Pancreas (tissue), 10 donors: ENCODE results near the gene KRT71. TPM values are rescaled to one million over a fixed set of nuclear protein-coding genes. Genes with fewer than 3 reads are reported as not detected.

Experiments
- ATAC-seq, 4 donors: fragments of 200-7000 bp; cut with Tn5 transposase; one replicate each; pipeline versions ENCODE4 v1.8.0 to v1.9.1; 2020; ENCODE audit warnings: mild to moderate bottlenecking in 4 of 4, moderate library complexity in 4 of 4
- DNase-seq, 6 donors: peaks; one replicate each; pipeline ENCODE4 v3.0.0-alpha.2; 2020
- FAIRE-seq: peaks from 2 replicates; lab custom pipeline; 2012; peaks lifted over from hg19 to GRCh38; lab: Jason Lieb, UNC
- H3K27ac ChIP-seq, 4 donors: fragments of 200-600 bp; sonication (generic); 1 replicate in 3 of 4; 2 replicates in 1 of 4; pipeline versions ENCODE4 v1.5.0 to v1.8.0; 2020
- H3K27me3 ChIP-seq, 4 donors: fragments of 200-600 bp; one replicate each; pipeline ENCODE4 v1.8.0; 2021
- H3K36me3 ChIP-seq, 3 donors: fragments of 200-600 bp; sonication (generic) in 1 of 3; one replicate each; pipeline versions ENCODE4 v1.5.0 to v1.8.0; 2020 to 2021
- H3K4me1 ChIP-seq, 3 donors: fragments of 200-600 bp; one replicate each; pipeline ENCODE4 v1.8.0; 2021
- H3K4me3 ChIP-seq, 4 donors: fragments of 200-600 bp; sonication (generic) in 2 of 4; one replicate each; pipeline versions ENCODE4 v1.5.0 to v1.8.0; 2020 to 2021
- H3K9me3 ChIP-seq, 4 donors: fragments of 200-600 bp; one replicate each; pipeline ENCODE4 v1.8.0; 2021
- CTCF ChIP-seq, 4 donors: fragments of 200-600 bp; sonication (generic) in 3 of 4; IDR thresholded peaks; one replicate each; pipeline versions ENCODE4 v1.5.0 to v1.8.0; 2021; ENCODE audit warnings: antibody characterized with exemption in 4 of 4
- WGBS, 2 donors: extraction: QIAGEN DNeasy Blood & Tissue Kit; methylation state at CpG; one replicate each; pipeline ENCODE4 v1.1.7; 2013; 5-methylcytosine and 5-hydroxymethylcytosine counted together
- intact Hi-C, 3 donors: fragments of 100-400 bp; cut with DNase I; formaldehyde crosslinking; loops; one replicate each; pipeline versions ENCODE4 v1.11.1 to v1.14.2; 2022
- polyA plus RNA-seq, 2 donors: library from polyadenylated mRNA; stranded (reverse); fragments of 200-250 nt; gene quantifications; one replicate each; pipeline ENCODE4 v1.2.3, GENCODE V29; 2013
- total RNA-seq, 6 donors: library from RNA; stranded (reverse); fragmentation: NEBNext Ultra II Directional in 4 of 6; extraction: Animal tissue kit (Norgen Biotek cat#: 25700) in 4 of 6; gene quantifications; one replicate each; pipeline versions ENCODE4 v1.2.1 to v1.2.4, GENCODE V29; 2021 to 2023
- donor health status: healthy with polysubstance abuse.
- donor health status: DM: no; HTN: no; CAD: no; lungs with moderate emphysema.
- donor health status: DM: no; HTN: no; CAD: no.
- donor health status: control.
- donor health status: control.
- donor health status: Bipolar disorder and iron deficiency.
- donor health status: DM: yes; HTN: yes; CAD: no.
- donor health status: DM: no; HTN: no; CAD: no.
- donor health status: DM: no; HTN: no; CAD: no.
- donor health status: DM: yes; HTN: yes; CAD: no.

KRT71 gene
- total and polyA plus RNA-seq, 8 donors: not detected

DNA sequence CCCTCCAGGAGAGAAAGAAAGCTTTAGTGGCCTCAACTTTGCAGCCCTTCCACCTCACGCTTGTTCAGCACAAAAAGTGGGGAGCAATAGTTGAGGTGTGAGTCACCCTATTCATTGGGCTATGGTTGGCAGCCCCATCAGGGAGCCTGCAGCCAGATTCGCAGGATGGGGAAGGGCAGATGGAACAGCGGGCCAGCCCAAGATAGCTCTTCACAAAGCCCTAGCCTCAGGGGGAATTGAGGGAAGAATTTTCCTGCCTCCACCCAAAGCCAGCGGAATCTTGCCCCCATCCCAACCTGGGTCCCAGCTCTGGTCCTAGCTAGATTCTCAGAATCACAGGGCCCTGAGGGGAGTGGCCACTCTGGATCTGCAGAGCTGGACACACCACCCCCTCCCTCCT, 29.1 kb downstream of the KRT71 start:
- Histone ChIP-seq H3K4me3 (no peak overlapping the region), H3K27me3 (no peaks in the 10 kb centered on the region), H3K4me1 (peaks cover 9 to 14% (median 9%) of the 10 kb centered on the region in 3 donors), H3K36me3 (no peaks in the 10 kb centered on the region), H3K9me3 (no peaks in the 10 kb centered on the region), H3K27ac (no peak overlapping the region)
- intact Hi-C loops: no loop called here
- ATAC-seq: no peak
- FAIRE-seq: no peak
- 95 to 96% methylated on average over 4 of the region's 4 CpGs for WGBS, 2 donors
- no peak for TF ChIP-seq CTCF (IDR thresholded peaks at IDR 0.05)
- peak in 1 of 6 donors; percentile 7 for DNase-seq

DNA sequence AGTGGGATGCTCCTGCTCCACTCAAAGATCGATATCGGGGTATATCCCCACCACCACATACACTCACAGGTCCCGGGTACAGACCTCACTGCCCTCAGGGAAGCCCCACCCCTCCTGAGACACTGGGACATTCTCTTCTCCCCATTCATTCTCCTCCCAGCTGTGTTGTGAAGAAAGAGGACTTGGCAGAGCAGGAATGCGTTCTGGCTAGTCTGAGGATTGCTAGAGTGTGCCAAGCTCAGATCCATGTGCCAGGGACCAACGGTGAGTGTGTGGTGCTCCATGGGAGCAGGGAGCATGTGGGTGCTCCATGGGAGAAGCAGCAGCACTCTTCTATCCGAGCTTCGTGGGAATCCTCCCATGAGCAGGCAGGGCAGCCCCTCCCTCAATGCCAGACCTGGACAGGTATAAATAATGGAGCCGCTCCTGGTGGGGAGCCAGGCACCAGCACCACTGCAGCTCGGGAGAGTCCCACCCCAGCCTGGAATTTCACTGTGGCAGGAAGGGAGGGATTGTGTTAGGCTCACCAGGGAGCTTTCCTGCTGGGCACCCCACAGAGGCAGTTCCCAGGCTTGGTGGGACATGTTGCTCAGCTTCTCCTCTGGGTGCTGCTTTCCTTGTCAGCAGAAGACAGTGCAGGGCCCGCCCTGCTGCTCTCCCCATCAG, 30.5 kb downstream of the KRT71 start:
- intact Hi-C loops: no loop called here
- ATAC-seq (peak; percentile 15 to 73 (median 59)), DNase-seq (peak in 5 of 6 donors; percentile 38 to 81 (median 56)), FAIRE-seq (no peak)
- Histone ChIP-seq H3K4me1 (peaks cover 9 to 14% (median 9%) of the 10 kb centered on the region in 3 donors), H3K36me3 (no peaks in the 10 kb centered on the region), H3K27me3 (no peaks in the 10 kb centered on the region), H3K9me3 (no peaks in the 10 kb centered on the region), H3K27ac (peak overlapping the region; percentile 37 to 70 (median 52)), H3K4me3 (no peak overlapping the region)
- 56 to 58% methylated on average over 10 of the region's 10 CpGs for WGBS, 2 donors
- no peak for TF ChIP-seq CTCF (IDR thresholded peaks at IDR 0.05)

DNA sequence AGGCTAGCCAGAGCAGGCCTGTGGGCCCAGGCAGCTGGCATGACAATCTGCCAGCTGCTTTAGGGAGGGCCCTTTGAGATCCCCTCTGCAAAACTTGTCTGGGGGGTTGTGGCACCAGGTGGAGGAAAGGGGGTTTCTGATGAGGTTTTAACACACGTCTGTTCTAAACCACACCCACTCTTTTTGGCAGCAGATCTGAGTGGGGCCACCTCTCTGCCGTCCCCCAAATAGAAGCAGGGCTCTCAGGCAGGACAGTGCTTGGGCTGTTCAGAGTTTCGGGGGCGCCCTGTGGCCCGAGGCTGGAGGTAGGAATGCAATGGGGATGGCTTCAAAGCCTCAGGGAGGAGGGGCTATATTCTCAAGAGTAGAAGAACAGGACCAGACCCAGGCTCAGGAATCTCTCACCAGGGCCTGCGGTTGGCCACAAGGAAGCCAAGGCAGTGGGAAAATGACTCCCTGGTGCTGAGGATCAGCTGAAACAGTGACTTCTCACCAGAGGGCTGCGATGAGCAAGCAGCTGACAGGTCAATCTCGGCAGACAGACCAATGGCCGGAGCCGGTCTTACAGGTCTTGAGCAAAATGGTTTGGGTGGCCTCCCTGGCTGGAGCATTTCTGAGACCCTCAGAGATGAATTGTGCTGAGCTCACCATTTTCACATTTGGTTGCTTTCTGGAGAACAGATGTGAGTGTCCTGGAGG, 31.2 kb downstream of the KRT71 start:
- no peak for TF ChIP-seq CTCF (IDR thresholded peaks at IDR 0.05)
- no peak overlapping the region for H3K4me3 ChIP-seq

GRCh38 chr12:52521175-52521567, 31.8 kb downstream of the KRT71 start:
- intact Hi-C loops: no loop called here
- ATAC-seq (peak; percentile 84 to 89 (median 87)), DNase-seq (peak in 3 of 6 donors; percentile 52 to 70 (median 60)), FAIRE-seq (no peak)
- Histone ChIP-seq H3K9me3 (no peaks in the 10 kb centered on the region), H3K27ac (peak overlapping the region; percentile 43 to 70 (median 54)), H3K36me3 (no peaks in the 10 kb centered on the region), H3K4me1 (peaks cover 9 to 14% (median 9%) of the 10 kb centered on the region in 3 donors), H3K4me3 (no peak overlapping the region), H3K27me3 (no peaks in the 10 kb centered on the region)
- no peak for TF ChIP-seq CTCF (IDR thresholded peaks at IDR 0.05)
- WGBS, 2 donors: 32 to 39% methylated on average over 10 of the region's 10 CpGs

More for the DNA sequence above, 31.2 kb downstream of the KRT71 start:
- Histone ChIP-seq H3K4me1 (peaks cover 9 to 14% (median 9%) of the 10 kb centered on the region in 3 donors), H3K27me3 (no peaks in the 10 kb centered on the region), H3K9me3 (no peaks in the 10 kb centered on the region), H3K27ac (peak overlapping the region; percentile 43 to 70 (median 54)), H3K36me3 (no peaks in the 10 kb centered on the region)
- DNase-seq: peak in 1 of 6 donors; percentile 10
- no peak for FAIRE-seq
- no peak for ATAC-seq
- WGBS, 2 donors: 81 to 83% methylated on average over 10 of the region's 10 CpGs
- intact Hi-C loops: no loop called here
